NCI-H82 (cell line): ENCODE measurements around the gene AATK.
A peak's percentile ranks its signal among the peaks of the same experiment; 100 is the strongest.

Source experiments
- DNase-seq: peaks from one replicate; lab custom pipeline; 2025; lab: John Stamatoyannopoulos, UW

The AATK gene

GRCh38 chr17:81113158-81113724 is 52.8 kb downstream of the AATK start:
- DNase-seq, result no peak

- DNase-seq, result no peak
Measured at GRCh38 chr17:81112450-81112849, 53.6 kb downstream of the AATK start.

- no peak for DNase-seq
Measured at GRCh38 chr17:81111066-81111465, 55.0 kb downstream of the AATK start.

GRCh38 chr17:81110488-81111040 is 55.5 kb downstream of the AATK start:
- DNase-seq, result no peak

- DNase-seq, result no peak
Measured at GRCh38 chr17:81109957-81110356, 56.1 kb downstream of the AATK start.

- DNase-seq, result no peak
Measured at GRCh38 chr17:81108220-81108619, 57.8 kb downstream of the AATK start.

GRCh38 chr17:81106716-81107115 is 59.3 kb downstream of the AATK start:
- DNase-seq, result no peak

GRCh38 chr17:81103379-81103778 is 62.6 kb downstream of the AATK start:
- DNase-seq, result no peak

GRCh38 chr17:81102869-81103268 is 63.2 kb downstream of the AATK start:
- DNase-seq, result no peak

- no peak for DNase-seq
Measured at GRCh38 chr17:81102352-81102751, 63.7 kb downstream of the AATK start.

- DNase-seq, result peak; percentile 91
Measured at GRCh38 chr17:81101614-81102306, 64.3 kb downstream of the AATK start.

GRCh38 chr17:81100668-81101067 is 65.4 kb downstream of the AATK start:
- no peak for DNase-seq

- DNase-seq, result no peak
Measured at GRCh38 chr17:81099888-81100287, 66.1 kb downstream of the AATK start.

- DNase-seq, result no peak
Measured at GRCh38 chr17:81097943-81098308, 68.1 kb downstream of the AATK start.

GRCh38 chr17:81097134-81097942 is 68.7 kb downstream of the AATK start:
- peak; percentile 78 for DNase-seq

- DNase-seq, result peak; percentile 38
Measured at GRCh38 chr17:81096741-81097133, 69.3 kb downstream of the AATK start.

GRCh38 chr17:81095383-81095762 is 70.6 kb downstream of the AATK start:
- DNase-seq, result peak; percentile 77

- peak; percentile 92 for DNase-seq
Measured at GRCh38 chr17:81094509-81095382, 71.3 kb downstream of the AATK start.

- peak; percentile 37 for DNase-seq
Measured at GRCh38 chr17:81093619-81094508, 72.2 kb downstream of the AATK start.

- no peak for DNase-seq
Measured at GRCh38 chr17:81092518-81093095, 73.4 kb downstream of the AATK start.
